GM19193 (cell line): ENCODE measurements around the gene ZNF488.

ENCODE experiments used
- POLR2A ChIP-seq: IDR thresholded peaks from 4 replicates; pipeline ENCODE4 v1.6.1; 2011; ENCODE audit not compliant: insufficient read depth, insufficient read length; ENCODE audit errors: extremely low read depth

The ZNF488 gene

DNA sequence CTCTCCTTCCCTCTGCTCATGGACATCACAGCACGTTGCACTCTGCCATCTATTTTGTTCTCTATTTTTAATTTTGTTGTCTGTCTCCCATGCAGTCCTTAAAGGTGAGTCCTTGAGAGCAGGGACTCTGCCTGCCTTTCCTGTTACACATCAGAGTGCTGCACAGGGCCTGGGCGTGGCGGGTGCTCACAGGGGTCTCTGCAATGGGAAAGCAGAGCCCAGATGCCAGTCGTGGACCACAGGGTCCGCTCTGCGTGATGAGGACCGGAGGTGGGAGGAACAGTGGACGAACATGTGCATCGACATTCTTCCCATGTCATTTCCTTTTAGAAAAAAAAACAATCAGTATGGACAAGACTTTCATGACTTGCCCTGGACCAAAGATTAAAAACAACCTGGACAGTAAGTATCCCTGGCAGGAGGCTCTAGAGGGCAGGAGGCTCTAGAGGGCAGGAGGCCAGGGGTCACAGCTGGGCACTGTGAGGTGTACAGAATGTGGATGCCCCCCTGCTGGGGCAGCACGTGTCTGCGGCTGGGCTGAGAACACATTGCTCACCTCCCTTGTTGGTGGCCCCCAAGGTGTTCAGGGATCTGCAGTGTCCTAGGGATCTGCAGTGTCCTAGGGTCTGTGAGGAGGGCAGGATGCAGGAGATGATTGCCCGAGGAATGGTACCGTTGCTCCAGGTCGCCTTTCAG is 29.6 kb upstream of the ZNF488 start:
- no peak for TF ChIP-seq POLR2A

DNA sequence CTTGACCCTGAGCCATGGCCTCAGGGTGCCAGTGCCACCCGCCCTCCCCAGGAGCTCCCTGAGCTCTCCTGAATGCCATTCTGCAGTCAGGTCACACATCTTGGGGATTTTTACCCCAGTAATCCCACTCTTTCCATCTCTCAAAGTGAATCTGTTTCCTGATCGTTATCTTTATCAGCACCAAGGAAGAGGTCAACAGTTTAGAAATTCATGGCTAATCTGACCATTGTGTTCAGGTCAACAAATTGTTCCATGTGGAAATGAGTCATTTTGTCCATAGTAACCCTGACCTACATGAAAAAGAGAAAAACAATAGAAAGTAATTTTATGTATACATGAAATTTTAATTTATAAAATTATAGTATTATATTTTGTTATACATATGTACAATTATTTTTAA is 28.8 kb upstream of the ZNF488 start:
- TF ChIP-seq POLR2A = no peak

DNA sequence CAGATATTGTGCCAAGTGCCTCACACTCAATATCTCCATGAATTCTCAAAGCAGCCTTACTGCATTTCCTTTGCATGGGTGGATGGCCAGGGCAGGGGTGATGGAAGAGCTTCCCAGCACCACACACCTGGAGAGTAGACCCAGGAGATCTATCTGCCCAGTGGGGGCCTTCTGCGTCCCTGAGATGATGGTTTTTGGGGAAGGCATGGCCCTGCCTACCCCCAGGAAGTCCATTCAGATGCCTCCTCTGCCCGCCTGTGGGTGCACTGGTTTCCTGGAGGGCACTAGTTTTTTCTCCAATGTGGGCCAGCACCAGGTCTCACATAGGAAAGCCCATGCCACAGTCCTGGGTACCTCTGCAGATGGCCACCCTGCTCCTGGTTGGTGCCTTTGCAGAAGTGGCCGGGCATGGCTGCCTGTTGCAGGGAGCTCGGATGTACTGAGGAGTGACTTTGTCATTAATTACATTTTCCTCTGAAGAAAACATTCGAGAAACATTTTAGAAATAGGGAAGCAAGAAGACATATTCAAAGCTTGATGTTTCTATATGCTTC is 28.2 kb upstream of the ZNF488 start:
- no peak for TF ChIP-seq POLR2A

DNA sequence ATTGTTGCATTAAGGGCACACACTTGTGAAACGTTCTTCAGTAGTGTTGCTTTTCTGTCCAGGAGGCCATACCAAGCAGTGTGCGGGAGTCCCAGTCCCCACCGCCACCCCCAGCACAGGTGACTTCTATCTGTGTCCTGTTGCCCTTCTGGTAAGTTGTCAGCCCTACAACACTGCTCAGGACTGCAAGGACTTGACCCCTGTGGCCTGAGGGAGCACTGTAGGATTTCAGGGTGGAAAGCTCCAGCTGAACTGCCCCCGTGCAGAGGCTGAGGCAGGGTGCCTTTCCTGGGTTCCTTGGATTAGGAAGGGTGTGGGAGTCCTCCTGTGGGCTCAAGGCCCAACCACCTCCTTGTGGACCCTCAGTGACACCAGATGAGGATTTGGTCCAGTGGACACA is 26.8 kb upstream of the ZNF488 start:
- no peak for TF ChIP-seq POLR2A

DNA sequence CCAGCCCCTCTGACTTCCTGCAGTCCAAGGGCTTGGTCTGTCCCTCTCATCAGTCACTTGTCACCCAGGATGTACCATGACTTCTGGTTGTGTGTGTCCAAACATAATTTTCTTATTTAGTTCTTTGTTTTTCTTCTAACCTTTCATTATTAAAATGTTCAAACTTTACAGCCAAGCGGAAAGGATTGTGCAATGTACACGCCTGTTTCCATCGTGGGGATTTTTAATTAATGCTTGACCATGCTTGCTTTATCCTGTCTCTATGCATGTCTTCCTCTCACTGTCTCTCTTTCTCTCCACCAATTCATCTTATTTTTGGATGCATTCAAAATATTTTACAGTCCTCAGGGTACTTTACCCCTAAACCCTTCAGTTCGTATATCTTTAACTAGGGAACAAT is 26.2 kb upstream of the ZNF488 start:
- no peak for TF ChIP-seq POLR2A

DNA sequence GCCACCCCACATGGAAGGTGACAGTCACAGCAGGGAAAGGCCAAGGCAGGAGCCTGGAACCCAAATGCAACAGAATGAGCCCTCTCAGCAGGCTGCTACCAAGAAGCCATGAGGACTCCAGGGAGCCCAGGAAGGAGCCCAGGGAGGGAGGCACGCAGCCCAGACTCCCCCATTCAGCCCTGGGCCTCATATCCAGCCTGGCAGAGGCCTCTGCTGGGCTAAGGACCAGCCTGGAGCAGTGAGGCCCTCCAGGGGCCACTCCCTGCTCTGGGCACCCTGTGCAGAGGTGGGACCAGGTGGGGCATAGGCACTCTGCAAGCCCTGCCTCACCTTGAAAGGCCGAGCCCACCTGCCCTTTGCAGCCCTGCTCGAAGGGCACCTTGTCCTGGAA is 25.8 kb upstream of the ZNF488 start:
- no peak for TF ChIP-seq POLR2A

DNA sequence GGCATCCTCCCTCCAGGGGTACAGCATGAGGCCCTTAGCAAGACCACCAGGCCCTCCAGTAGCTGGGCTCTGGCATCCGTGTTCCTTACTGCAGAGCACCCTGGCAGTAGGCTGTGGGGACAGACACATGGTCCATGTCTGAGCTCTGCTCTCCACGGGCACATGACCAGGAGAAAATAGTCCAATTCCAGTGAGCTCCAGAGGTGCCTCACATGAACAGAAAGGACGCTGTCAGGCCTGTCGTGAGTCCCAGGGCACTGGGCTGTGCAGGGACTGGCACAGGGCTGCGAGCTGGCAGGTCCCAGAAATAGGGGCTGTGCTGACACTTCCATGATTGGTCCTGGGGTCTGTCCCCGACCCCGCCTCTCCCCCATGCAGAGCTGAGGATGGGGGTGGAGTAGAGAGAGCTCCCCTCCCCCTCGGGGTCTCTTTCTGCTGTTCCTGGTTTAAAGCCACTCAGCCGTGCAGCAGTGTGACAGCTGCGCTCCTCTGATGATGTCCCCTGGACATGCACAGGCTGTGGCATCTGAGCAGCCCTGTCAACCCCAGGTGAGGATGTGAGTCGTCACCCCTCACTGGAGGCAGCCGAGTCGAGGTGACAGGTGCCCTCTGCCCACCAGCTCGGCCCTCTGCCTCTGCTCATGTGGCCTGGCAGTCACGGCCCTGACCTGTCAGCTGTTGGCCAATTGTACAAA is 25.2 kb upstream of the ZNF488 start:
- no peak for TF ChIP-seq POLR2A

DNA sequence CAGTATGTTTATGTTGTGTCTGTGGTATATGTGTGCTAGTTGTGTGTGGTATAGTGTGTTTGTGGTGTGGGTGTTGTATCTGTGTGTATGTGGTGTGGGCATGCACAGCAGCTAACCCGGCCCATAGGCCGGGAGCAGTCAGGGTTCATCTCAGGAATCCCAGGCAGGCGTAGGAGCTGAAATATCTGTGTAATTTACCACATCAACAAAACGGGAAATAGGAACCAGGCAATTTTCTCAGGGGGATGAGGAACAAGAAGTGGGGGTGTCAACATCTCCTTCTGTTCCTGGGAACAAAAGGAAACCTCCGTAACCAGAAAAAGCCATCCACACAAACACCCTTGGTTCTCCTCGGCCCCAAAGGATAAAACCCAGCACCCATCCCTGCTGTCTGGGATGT is 24.5 kb upstream of the ZNF488 start:
- TF ChIP-seq POLR2A = no peak

DNA sequence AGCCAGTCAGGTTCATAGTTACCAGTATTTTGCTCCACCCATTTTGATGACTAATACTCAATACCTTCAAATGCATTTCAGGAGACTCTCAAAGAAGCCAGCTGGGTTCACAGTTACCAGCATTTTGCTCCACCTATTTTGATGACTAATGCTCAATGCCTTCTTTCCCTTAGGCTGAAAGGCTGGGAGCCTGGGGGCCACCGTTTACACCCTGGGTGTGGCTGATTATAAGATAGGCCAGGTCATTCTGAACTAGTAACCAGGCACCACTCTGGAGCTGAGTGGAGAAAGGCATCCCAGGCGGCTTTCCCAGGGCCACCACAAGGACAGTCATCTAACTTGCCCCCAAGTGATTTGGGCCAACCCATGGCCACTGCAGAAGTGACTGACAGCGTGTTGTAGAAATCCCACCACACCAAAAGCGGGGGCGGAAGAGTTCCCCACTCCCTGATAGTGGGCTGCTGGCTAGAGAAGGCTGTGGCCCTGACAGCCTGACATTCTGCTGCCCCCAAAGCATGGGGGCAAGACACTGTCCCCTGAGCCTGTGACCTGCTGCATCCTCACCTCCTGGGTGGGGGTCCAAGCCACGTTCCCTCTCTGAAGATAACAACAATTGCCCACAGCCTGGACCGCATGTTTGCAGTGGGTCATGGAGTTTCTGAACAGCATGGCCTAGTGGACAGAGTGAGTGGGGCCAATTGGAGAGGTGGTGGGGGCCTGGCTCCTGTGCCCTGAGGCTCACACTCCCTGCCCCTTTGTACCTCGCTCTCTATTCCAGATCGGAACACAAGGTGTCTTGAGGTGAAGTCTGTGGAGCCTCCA is 23.0 kb upstream of the ZNF488 start:
- TF ChIP-seq POLR2A = no peak

DNA sequence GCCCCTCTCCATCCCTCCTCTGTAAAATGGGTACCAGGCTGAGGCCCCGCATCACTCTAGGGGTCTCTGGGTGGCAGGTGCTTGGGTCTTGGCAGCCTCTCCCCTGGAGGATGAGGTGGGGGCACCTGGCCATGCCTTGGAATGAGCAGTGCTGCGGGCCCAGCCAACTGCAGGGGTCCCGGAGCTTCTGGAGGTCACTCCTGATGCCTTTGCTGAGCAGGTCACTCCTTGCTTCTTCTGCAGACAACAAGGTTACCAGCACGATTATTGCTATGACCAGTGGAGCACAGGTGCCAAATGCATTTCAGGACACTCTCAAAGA is 22.4 kb upstream of the ZNF488 start:
- no peak for TF ChIP-seq POLR2A

DNA sequence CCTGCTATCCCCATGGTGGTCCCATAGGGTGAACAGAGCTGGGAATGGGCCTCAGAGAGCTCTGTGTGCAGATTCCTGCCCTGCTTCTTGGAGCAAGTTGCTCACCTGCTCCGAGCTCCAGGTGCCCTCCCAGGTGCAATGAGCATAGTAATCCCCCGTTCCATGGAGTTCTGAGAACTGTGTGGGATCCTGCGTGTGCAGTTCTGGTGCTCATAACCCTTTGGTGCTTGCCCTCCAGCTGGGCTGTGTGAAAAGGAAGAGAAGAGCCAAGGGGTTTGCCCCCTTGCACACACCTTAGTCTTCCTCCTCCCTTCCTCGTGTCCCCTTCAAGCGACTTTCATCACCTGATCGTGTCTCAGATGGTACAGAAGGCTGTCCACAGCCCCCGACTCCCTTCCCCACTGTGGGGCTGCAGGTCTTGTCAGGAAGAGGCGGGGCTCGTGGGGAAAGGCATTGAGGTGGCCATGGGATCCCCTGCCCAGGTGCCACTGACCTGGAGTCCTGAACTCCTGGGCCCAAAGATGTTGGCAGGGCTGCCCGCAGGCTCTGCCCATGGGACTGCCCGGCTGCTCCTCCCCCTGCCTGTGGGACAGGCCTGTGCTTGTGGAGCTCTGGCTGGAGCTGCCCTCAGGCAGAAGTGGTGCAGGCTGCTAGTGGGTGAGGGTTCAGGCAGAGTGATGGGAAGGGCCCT is 21.9 kb upstream of the ZNF488 start:
- no peak for TF ChIP-seq POLR2A

DNA sequence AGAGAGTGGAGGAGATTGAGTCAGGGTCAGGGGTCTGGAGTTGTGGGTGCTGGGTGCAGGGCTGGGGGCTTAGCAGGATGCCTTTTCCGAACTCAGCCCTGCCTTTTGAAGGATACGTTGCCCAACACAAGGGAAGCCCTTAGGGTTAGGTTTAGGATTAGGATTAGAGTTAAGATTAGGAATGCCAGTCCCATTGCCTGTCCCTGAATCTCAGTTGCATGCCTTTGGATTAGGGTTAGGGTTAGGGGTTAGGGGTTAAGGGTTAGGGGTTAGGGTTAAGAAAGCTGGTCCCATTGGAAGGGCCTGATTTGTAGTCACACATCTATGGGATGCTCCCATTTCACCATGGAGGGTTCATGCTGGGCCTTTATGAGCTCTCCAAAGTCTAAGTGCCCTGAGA is 20.8 kb upstream of the ZNF488 start:
- no peak for TF ChIP-seq POLR2A

DNA sequence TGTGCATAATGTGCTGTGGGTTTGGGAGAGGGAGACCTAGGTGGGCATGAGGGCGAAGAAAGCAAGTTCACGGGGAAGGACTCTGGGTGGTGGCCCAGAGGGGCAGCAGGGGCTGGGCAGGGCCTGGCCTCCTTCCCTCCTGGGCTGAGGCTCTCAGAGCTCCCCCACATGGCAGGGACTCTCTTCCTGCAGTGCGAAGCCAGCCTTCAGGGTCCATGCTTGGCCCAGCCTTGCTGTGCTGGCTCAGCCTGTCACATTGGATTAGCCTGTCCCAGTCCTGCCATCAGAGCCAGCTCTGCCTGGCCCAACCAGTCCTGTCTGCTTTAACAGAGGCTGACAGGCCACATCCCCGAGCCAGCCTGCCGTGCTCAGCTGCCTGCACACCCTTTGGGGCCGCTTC is 20.4 kb upstream of the ZNF488 start:
- TF ChIP-seq POLR2A = no peak

DNA sequence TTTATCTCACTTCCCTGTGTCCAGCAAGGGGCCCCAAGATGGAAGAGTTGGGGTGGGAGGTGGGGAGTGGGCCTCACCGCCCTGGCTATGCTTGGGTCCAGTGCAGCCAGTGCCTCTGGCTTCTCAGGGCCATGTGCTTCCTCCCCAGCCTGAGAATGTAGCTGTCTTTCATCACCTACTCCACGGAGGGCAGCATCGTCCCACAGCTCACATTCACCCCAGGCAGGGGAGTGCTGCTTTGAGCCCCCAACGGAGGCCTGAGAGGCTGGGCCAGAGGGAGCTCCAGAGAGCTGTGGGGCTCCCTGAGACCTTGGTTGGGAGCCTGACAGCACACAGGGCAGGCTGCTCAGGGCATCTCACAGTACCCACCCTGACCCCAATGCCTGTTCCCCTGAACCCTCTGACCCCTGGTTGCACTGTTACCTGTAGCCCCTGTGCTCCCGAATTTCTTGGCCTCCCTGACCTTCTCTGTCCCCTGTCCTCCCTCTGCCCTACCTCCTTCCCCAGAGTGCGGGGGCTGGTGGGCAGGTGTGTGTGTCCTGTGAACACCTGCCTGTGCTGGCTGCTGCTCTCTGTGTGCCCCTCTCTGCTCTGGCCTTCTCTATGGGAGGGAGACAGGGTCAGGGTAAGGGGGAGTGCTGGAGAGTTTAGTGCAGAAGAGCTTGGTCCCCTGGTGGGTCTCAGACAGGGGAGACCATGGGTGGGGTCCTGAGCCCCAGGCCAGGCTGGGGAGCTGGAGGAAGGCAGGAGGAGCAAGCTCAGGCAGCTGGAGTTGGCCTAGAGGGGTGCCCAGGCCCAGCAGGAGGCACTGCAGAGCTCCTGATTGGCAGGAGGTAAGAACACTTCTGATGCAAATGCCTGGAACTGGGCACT is 19.6 kb upstream of the ZNF488 start:
- no peak for TF ChIP-seq POLR2A

DNA sequence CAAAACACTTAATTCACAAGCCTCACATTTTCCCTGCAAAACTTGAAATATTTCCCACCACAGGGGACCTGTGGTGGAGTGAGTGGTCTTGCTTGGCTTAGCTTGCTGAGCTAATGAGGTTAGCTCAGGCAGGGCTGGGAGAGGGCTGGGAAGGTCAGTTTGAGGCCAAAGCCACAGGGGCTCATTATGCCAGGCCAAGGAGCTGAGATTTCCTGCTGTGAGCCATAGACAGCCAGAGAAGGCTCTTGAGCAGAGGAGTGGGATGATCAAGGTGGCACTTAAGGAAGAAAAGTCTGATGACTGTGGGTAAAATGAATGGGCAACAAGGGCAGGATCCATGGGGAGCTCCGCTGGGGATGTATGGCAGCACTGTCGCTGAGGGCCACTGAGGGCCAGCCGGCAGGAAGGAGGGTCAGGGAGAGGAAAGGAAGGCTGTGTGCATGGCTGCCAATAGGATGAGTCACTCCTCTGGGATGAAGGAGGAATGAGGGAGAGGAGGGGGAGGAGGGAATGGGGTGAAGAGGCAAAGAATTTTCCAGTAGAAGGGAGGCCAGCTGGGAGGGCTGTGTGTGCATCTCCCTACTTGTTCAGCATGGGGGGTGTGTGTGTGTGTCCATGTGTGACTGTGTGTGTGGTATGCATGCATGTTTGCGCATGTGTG is 18.7 kb upstream of the ZNF488 start:
- TF ChIP-seq POLR2A = no peak
